Suprapubic skin (tissue), 3 donors: Measurements from ENCODE around the gene CELSR2.

Source experiments
- CTCF ChIP-seq, 2 donors: fragments of 200-600 bp in 1 of 2; fragments of 450-650 bp in 1 of 2; sonication (generic) in 1 of 2; IDR thresholded peaks; one replicate each; pipeline ENCODE4 v1.5.1; 2016 to 2019; ENCODE audit warnings: antibody characterized with exemption in 2 of 2, mild to moderate bottlenecking in 1 of 2, moderate library complexity in 1 of 2
- POLR2A ChIP-seq, 2 donors: fragments of 450-650 bp; IDR thresholded peaks; one replicate each; pipeline ENCODE4 v1.6.1; 2017; ENCODE audit warnings: antibody characterized with exemption in 2 of 2, mild to moderate bottlenecking in 2 of 2, moderate library complexity in 2 of 2

GRCh38 chr1:109210058-109210457 lies 39.3 kb upstream of the CELSR2 start:
- no peak for TF ChIP-seq CTCF (IDR thresholded peaks at IDR 0.05)
- TF ChIP-seq POLR2A (IDR thresholded peaks at IDR 0.05): no peak
